Measurements from ENCODE around the gene OXCT2.

DNA sequence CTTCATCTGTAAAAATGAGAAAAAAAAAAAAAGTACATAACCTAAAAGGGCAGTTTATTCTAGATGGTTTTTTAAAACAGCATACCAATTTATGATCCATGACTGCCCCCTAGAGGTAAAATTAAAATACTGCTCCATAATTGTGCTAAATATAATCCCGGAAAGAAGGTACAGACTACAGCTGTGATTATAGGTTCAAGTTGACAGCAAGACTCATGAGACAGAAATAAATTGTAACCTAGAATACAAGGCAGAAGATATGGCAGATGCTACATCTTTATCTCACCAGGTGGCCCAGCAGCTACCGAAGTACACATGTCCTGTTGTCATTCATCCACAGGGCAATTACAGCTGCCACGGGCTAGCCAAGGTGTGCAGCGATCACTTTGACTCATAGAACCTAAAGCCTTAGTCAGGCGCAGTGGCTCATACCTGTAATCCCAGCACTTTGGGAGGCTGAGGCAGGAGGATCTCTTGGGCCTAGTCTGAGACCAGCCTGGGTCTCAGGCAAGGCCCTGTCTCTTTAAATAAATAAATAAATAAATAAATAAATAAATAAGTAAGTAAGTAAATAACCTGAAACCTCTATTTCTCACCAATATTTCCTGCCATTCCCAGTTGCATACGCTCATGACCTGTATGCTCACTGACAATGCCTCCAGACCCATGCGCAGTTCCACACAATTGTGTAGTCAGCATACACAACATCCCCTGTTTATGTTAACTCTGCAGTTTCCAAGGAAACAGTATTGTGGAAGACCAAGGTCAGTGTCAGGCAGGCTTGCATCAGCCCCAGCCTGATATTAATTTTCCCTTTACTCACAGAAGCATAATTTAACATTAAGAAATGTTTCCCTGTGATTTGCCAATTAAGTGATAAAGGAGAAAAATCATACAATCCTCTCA, 50.8 kb downstream of the OXCT2 start:
- TF ChIP-seq GATA2 (IDR thresholded peaks at IDR 0.05; ENCODE audit: low read depth, low read length), result no peak
- no peak for TF ChIP-seq GATA3 (IDR thresholded peaks at IDR 0.05; ENCODE audit: low read depth, low read length)

Data from SH-SY5Y (cell line).